Cortex of kidney (tissue), 1 donor: ENCODE results near the gene ZNF79.
"Not testable (repeated sequence)": the region's sequence is repeated elsewhere in the genome, so short reads cannot be mapped to it uniquely, and the experiment has no call there.

Source experiments
- DNase-seq: peaks from one replicate; lab custom pipeline; 2025; lab: John Stamatoyannopoulos, UW

ZNF79 gene

GRCh38 chr9:127457191-127457878 is 33.2 kb downstream of the ZNF79 start:
- DNase-seq = no peak

GRCh38 chr9:127458921-127459320 is 34.7 kb downstream of the ZNF79 start:
- no peak for DNase-seq

DNA sequence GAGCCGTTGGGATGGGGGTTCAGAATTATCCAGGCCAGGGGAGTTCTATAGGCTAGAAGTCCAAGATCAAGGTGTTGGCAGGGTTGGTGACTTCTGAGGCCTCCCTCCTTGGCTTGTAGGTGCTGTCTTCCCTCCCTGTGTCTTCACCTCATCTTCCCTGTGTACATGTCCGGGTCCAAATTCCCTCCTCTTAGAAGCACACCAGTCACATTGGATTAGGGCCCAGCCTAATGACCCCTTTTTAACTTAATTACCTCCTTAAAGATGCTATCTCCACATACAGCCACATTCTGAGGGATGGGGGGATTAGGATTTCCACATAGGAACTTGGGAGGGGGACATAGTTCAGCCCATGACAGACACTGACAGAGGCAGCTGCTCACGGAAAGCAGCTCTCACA is 39.2 kb downstream of the ZNF79 start:
- no peak for DNase-seq

- DNase-seq = no peak
Observed at GRCh38 chr9:127463911-127464310, 39.7 kb downstream of the ZNF79 start.

- not testable (repeated sequence) for DNase-seq
Observed at GRCh38 chr9:127466407-127466917, 42.3 kb downstream of the ZNF79 start.

DNA sequence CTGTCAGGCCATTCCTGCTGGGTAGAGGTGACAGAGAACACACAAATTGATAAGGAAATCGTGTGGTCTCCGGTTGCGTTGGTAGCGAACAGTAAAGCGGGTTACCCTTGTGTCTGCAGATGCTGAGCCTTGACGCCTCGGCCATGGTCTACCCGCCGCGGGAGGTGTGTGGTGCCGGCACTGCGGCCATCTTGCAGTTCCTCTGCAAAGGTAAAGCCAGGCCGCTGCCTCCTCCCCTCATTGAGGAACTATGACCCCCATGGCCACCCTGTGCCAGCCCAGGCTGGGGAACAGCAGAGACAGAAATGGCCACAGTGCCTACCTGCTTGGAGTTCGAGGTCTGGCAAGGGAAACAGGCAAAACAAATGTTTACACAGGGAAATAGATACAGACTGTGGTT is 43.4 kb downstream of the ZNF79 start:
- no peak for DNase-seq

GRCh38 chr9:127470662-127471061 is 46.5 kb downstream of the ZNF79 start:
- no peak for DNase-seq

GRCh38 chr9:127473501-127473900 is 49.3 kb downstream of the ZNF79 start:
- DNase-seq = no peak

DNA sequence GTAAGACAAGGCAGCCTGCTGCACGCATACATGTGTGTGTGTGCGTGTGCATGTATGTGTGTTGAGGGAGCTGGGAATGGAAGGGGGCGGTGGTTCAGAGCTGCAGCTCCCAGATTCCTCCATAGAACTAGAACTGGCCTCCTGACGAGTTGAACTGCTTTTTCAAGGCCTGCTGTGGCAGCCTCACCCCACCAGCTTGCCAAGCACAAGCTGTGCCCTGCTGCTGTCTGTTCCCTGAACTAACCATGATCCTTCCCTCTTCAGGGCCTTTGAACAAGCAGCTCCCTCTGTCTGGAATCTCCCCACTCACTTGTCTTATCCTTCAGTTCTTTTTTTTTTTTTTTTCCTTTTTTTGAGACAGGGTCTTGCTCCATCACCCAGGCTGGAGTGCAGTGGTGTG is 49.8 kb downstream of the ZNF79 start:
- no peak for DNase-seq

GRCh38 chr9:127474592-127474991 is 50.4 kb downstream of the ZNF79 start:
- DNase-seq = no peak

DNA sequence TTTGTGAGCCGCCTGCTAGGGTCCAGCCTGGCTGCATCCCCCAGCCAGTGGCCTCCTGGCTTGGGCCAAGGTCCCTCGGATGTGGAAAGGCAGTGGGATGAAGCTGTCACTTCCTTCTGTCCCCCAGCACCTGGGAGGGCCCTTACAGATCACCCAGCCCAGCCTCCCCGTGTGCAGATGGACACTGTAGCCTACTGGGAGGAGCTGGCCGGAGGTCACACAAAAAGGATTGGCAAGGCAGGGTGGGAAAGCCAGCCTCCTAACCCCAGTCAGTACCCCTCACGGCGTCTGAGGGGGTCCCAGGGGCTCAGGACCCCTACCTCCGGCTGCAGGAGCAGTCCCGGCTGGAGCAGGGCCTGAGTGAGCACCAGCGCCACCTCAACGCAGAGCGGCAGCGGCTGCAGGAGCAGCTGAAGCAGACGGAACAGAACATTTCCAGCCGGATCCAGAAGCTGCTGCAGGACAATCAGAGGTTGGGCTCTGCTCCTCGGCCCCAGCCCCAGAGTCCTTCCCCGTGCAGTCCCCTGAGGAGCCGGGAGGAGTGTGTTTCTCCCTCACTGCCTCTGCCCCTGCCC is 55.4 kb downstream of the ZNF79 start:
- DNase-seq = no peak

- DNase-seq = no peak
Observed at GRCh38 chr9:127482662-127483061, 58.5 kb downstream of the ZNF79 start.

- DNase-seq = no peak
Observed at GRCh38 chr9:127485995-127486394, 61.8 kb downstream of the ZNF79 start.

- no peak for DNase-seq
Observed at GRCh38 chr9:127488946-127489345, 64.8 kb downstream of the ZNF79 start.

- DNase-seq = no peak
Observed at GRCh38 chr9:127489471-127490115, 65.4 kb downstream of the ZNF79 start.

- no peak for DNase-seq
Observed at GRCh38 chr9:127490535-127491230, 66.5 kb downstream of the ZNF79 start.

- no peak for DNase-seq
Observed at GRCh38 chr9:127491516-127491915, 67.3 kb downstream of the ZNF79 start.

GRCh38 chr9:127492616-127493015 is 68.4 kb downstream of the ZNF79 start:
- no peak for DNase-seq

GRCh38 chr9:127493592-127494303 is 69.6 kb downstream of the ZNF79 start:
- DNase-seq = no peak

DNA sequence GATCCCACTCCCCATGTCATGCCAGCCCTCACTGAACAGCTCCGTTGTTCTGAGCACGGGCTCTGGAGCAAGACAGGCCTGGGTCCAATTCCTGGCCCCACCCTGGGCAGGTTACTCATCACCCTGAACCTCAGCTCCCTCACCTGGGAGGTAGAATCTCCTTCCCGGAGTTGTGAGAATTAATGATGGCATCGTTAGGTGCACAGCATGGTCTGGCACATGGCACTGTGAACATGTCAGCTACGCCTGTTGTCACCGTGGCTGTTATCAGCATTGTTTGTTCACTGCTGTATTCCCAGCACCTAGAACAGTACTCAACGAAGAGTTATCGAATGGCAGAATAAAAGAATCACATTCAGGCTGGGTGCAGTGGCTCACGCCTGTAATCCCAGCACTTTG is 70.1 kb downstream of the ZNF79 start:
- DNase-seq = no peak
